HCT116 (cell line): ENCODE measurements around the gene GALNT2. TPM values are rescaled to one million over a fixed set of nuclear protein-coding genes. Genes with fewer than 3 reads are reported as not detected.

ENCODE experiments used
- ATAC-seq: fragments of 200-7000 bp; cut with Tn5 transposase; 2 replicates; pipeline ENCODE4 v1.9.1; 2020; ENCODE audit warnings: mild to moderate bottlenecking, moderate library complexity
- BruUV-seq: library from RNA; stranded (reverse); fragments of 400-500 nt; replicated peaks from 2 replicates; lab custom pipeline; 2021; lab: Mats Ljungman, UMichigan
- CTCF ChIA-PET: fragments of 300-600 bp; sonication (Branson Sonifier 250); formaldehyde crosslinking; loops from one replicate; lab custom pipeline; 2021; ENCODE audit warnings: antibody characterized with exemption; lab: Charles Lee
- POLR2A ChIA-PET: fragments of 300-600, 350-600 bp; sonication (Branson Sonifier 250); formaldehyde crosslinking; loops from one replicate; lab custom pipeline; 2021; ENCODE audit warnings: antibody characterized with exemption; lab: Charles Lee
- RAD21 ChIA-PET, 2 experiments: fragments of 300-600 bp; sonication (Branson Sonifier 250); formaldehyde crosslinking; loops; one replicate each; lab custom pipeline; 2023; ENCODE audit warnings: low total read pairs in 2 of 2; ENCODE audit not compliant: uncharacterized antibody in 2 of 2, unreplicated experiment in 2 of 2, low non-redundant PET in 1 of 2; lab: Charles Lee
- DNase-seq: peaks from one replicate; pipeline ENCODE4 v3.0.0-alpha.2; 2010; ENCODE audit warnings: low read depth, low spot score
- H2AFZ ChIP-seq: fragments of 200-600 bp; shearing (Covaris generic), sonication (generic); 2 replicates; pipeline ENCODE4 v1.6.1; 2017; ENCODE audit warnings: low read depth, mixed run types, mixed read lengths, antibody characterized with exemption, low read length; ENCODE audit not compliant: poor library complexity, severe bottlenecking
- H3K27ac ChIP-seq: 2 replicates; pipeline ENCODE4 v1.5.1; 2012; ENCODE audit warnings: low read depth, low read length
- H3K27me3 ChIP-seq: fragments of 200-600 bp; sonication (generic); 2 replicates; pipeline ENCODE4 v1.6.1; 2016; ENCODE audit warnings: mixed run types, low read length, mixed read lengths; ENCODE audit not compliant: insufficient read depth
- H3K36me3 ChIP-seq, 2 experiments: fragments of 200-500 bp in 1 of 2; fragments of 200-600 bp in 1 of 2; sonication (Bioruptor generic) in 1 of 2; sonication (generic) in 1 of 2; 2 replicates each; pipeline versions ENCODE4 v1.5.1 to v1.6.1; 2014 to 2016; ENCODE audit warnings: low read length in 2 of 2, inconsistent platforms in 1 of 2, mixed read lengths in 1 of 2, mixed run types in 1 of 2; ENCODE audit not compliant: insufficient read depth in 2 of 2, control insufficient read depth in 1 of 2
- H3K4me1 ChIP-seq, 2 experiments: fragments of 200-600 bp in 1 of 2; sonication (generic) in 1 of 2; 2 replicates each; pipeline versions ENCODE4 v1.5.1 to v1.6.1; 2012 to 2017; ENCODE audit warnings: low read length in 2 of 2, inconsistent platforms in 1 of 2, mild to moderate bottlenecking in 1 of 2, mixed read lengths in 1 of 2, mixed run types in 1 of 2, moderate library complexity in 1 of 2; ENCODE audit not compliant: insufficient read depth in 2 of 2, control insufficient read depth in 1 of 2
- H3K4me2 ChIP-seq: fragments of 200-600 bp; sonication (generic); 2 replicates; pipeline ENCODE4 v1.6.1; 2017; ENCODE audit warnings: mixed run types, low read length, mixed read lengths
- H3K4me3 ChIP-seq, 2 experiments: fragments of 200-600 bp in 1 of 2; sonication (generic) in 1 of 2; replicated peaks in 1 of 2; 2 replicates each; pipeline ENCODE4 v1.5.1; 2011 to 2016; ENCODE audit warnings: low read length in 2 of 2, control low read depth in 1 of 2, low read depth in 1 of 2, mild to moderate bottlenecking in 1 of 2, mixed read lengths in 1 of 2, mixed run types in 1 of 2
- H3K79me2 ChIP-seq: fragments of 200-600 bp; sonication (generic); 2 replicates; pipeline ENCODE4 v1.6.1; 2017; ENCODE audit warnings: mild to moderate bottlenecking, mixed run types, low read length, moderate library complexity, mixed read lengths; ENCODE audit not compliant: insufficient read depth
- H3K9ac ChIP-seq: fragments of 200-600 bp; sonication (generic); 2 replicates; pipeline ENCODE4 v1.6.1; 2016; ENCODE audit warnings: low read length, mixed read lengths
- H3K9me2 ChIP-seq: fragments of 200-600 bp; sonication (generic), shearing (Covaris generic); 2 replicates; pipeline ENCODE4 v1.6.1; 2017; ENCODE audit warnings: mixed run types, mild to moderate bottlenecking, moderate library complexity; ENCODE audit not compliant: insufficient read depth
- H3K9me3 ChIP-seq, 2 experiments: fragments of 200-500 bp in 1 of 2; fragments of 200-600 bp in 1 of 2; sonication (Bioruptor generic) in 1 of 2; sonication (generic) in 1 of 2; 2 replicates each; pipeline ENCODE4 v1.6.1; 2014 to 2017; ENCODE audit warnings: low read length in 2 of 2, mixed read lengths in 2 of 2, inconsistent platforms in 1 of 2, low read depth in 1 of 2, mild to moderate bottlenecking in 1 of 2, mixed run types in 1 of 2, moderate library complexity in 1 of 2; ENCODE audit not compliant: control insufficient read depth in 1 of 2, insufficient read depth in 1 of 2
- H4K20me1 ChIP-seq: fragments of 200-600 bp; sonication (generic), shearing (Covaris generic); 2 replicates; pipeline ENCODE4 v1.6.1; 2017; ENCODE audit warnings: mixed run types, mild to moderate bottlenecking, moderate library complexity; ENCODE audit not compliant: insufficient read depth
- CBX3 ChIP-seq: IDR thresholded peaks from 2 replicates; pipeline ENCODE4 v1.6.1; 2012; ENCODE audit warnings: low read depth
- CEBPB ChIP-seq: IDR thresholded peaks from 2 replicates; pipeline ENCODE4 v1.6.1; 2012; ENCODE audit warnings: low read depth
- CTCF ChIP-seq, 3 experiments: fragments of 200-600 bp in 1 of 3; sonication (generic) in 1 of 3; IDR thresholded peaks in 2 of 3; conservative IDR thresholded peaks in 1 of 3; 2 replicates each; pipeline ENCODE4 v1.5.1; 2012 to 2017; ENCODE audit warnings: low read depth in 2 of 3, low read length in 2 of 3, antibody characterized with exemption in 1 of 3, borderline replicate concordance in 1 of 3, control low read depth in 1 of 3, mild to moderate bottlenecking in 1 of 3, mixed read lengths in 1 of 3, mixed run types in 1 of 3, moderate library complexity in 1 of 3; ENCODE audit not compliant: insufficient read depth in 1 of 3
- EGR1 ChIP-seq: IDR thresholded peaks from 2 replicates; pipeline ENCODE4 v1.6.1; 2012; ENCODE audit warnings: low read depth
- FOSL1 ChIP-seq: IDR thresholded peaks from 2 replicates; pipeline ENCODE4 v1.6.1; 2012; ENCODE audit warnings: low read depth
- REST ChIP-seq: IDR thresholded peaks from 2 replicates; pipeline ENCODE4 v1.6.1; 2012; ENCODE audit warnings: low read depth
- intact Hi-C: fragments of 100-400 bp; cut with micrococcal nuclease; formaldehyde crosslinking; loops from 2 replicates; pipeline ENCODE4 v1.10.0; 2022
- total RNA-seq: library from RNA; stranded (reverse); gene quantifications from one replicate; pipeline ENCODE4 v1.2.1, GENCODE V29; 2021; ENCODE audit not compliant: unreplicated experiment

GALNT2 gene
- total RNA-seq, 1 experiment from 2014 or later = 40.8 TPM

GRCh38 chr1:230280054-230280795 is 213.2 kb downstream of the GALNT2 start:
- intact Hi-C loops = no loop called here
- H3K4me3 ChIP-seq = no peak overlapping the region
- no peak overlapping the region for H3K27ac ChIP-seq
- no peak overlapping the region for H3K9ac ChIP-seq
- no peaks in the 10 kb centered on the region for H3K9me2 ChIP-seq
- H2AFZ ChIP-seq = no peak overlapping the region
- peaks cover 0 to 6% of the 10 kb centered on the region in 2 experiments; a peak in 2 of 4 replicates for H3K36me3 ChIP-seq
- H3K4me1 ChIP-seq = no peaks in the 10 kb centered on the region
- no peaks in the 10 kb centered on the region for H3K79me2 ChIP-seq
- no TSS peak for BruUV-seq
- H3K27me3 ChIP-seq = no peaks in the 10 kb centered on the region
- POLR2A ChIA-PET = no interaction called here
- H3K4me2 ChIP-seq = no peak overlapping the region
- H3K9me3 ChIP-seq = no peaks in the 10 kb centered on the region
- no peaks in the 10 kb centered on the region for H4K20me1 ChIP-seq
- RAD21 ChIA-PET = no interaction called here
- CTCF ChIA-PET = no interaction called here
- TF ChIP-seq REST = no peak
- TF ChIP-seq CEBPB = no peak
- TF ChIP-seq CBX3 = no peak
- TF ChIP-seq FOSL1 = no peak
- TF ChIP-seq EGR1 = no peak
- no peak for TF ChIP-seq CTCF (IDR thresholded peaks at IDR 0.05 in 2 of 3, conservative IDR thresholded peaks at IDR 0.05 in 1 of 3; ENCODE audit: borderline replicate concordance in 1 of 3, insufficient read depth in 1 of 3, low read depth in 2 of 3, low read length in 2 of 3)
- ATAC-seq (no peak), DNase-seq (no peak)
